NCI-H1694 (cell line): ENCODE results near the gene PNPO.

Experiments
- DNase-seq: peaks from one replicate; lab custom pipeline; 2025; lab: John Stamatoyannopoulos, UW

PNPO gene

DNA sequence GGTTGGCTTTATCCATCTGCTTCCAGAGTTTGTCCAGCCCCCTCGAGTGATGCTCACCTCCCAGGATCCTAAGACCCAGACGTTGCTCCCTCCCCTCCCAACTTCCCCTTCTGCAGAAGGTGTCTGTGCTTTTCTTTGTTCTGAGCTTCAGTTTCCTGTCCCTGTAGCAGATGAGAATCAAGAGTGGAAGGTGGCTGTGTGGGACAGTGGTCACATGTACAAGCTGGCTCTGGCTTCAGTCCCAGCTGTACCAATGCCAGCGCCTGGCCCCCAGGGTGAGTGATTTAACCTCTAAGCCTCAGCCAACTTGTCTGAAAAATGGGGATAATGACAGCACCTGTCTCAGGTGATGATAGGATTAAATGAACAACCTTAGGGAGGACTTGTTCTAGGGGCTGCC, 8.6 kb downstream of the PNPO start:
- no peak for DNase-seq

DNA sequence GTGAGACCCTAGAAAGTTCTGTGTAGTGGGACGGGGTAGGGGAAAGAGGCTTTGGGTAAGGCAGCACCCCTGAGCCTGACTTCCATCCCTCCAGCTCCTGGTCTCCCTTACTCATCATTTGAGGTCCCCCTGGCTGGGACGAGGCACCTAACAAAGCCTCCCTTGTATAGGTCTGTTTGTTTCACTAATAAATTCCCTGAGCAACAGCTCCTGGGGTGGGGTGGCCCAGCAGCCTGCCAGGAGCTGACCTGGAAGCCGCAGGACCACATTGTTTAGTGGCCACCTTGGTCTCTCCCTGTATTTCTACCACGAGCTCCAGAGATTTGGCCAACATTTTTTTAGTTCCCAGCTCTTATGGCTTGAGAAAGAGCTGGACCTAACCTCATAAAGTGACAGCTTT, 9.1 kb downstream of the PNPO start:
- DNase-seq = no peak

DNA sequence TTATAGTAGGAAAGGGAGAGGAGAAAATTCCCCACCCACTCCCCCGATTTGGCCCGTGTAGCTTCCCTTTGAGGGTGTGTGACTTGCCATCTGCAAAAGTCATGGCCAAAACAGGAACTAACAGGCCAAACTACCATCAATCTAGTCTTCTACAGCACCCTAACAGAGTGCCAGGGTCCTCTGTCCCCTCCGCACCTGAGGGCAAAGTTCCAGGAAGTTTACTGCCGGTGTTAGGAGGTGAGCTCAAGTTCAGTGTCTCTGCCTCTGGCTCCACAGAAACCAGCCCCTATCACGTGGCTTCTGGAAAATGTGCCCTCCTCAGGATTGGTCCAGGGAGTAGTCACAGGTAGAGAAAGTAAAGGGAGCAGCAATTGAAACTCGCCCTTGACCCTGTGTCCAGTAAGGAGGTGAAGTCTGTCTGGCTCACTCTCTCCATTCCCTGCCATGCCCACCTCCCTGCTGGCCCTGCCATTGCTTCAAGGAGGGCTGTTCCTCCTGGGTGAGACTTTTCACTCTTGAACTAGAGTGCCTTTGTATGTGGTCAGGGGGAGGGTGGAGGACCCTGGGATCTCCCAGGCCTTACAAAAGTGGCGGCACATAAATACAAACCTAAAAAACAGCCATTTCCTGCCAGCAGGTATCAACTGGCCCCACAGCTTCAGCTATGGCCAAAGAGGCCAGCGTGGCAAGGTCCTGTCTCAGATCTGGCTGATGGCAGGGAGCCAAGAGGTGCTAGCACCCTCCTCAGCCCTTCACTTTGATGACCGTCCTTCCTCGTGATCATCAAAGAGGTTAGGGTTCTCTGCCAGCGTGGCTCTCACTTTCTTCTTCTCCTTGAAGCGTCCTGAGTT, 11.0 kb downstream of the PNPO start:
- no peak for DNase-seq

DNA sequence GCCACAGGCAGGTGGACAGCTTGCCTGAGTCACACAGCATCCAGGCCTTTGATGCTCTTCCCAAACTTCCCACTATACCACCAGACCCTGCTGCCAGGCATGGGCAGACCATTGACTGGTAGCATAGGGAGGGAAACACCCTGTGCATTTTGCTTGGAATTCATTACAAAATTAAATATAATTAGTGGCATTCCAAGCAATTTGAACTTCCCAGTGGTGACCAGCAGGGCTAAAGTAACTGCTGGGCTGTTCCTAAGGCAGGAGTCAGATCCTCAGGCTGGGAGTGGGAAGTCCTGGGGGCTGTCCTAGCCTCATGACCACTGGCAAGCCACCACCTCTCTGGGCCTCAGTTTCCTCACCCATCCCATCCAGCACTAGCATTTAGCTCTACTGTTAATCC, 12.5 kb downstream of the PNPO start:
- DNase-seq = no peak

DNA sequence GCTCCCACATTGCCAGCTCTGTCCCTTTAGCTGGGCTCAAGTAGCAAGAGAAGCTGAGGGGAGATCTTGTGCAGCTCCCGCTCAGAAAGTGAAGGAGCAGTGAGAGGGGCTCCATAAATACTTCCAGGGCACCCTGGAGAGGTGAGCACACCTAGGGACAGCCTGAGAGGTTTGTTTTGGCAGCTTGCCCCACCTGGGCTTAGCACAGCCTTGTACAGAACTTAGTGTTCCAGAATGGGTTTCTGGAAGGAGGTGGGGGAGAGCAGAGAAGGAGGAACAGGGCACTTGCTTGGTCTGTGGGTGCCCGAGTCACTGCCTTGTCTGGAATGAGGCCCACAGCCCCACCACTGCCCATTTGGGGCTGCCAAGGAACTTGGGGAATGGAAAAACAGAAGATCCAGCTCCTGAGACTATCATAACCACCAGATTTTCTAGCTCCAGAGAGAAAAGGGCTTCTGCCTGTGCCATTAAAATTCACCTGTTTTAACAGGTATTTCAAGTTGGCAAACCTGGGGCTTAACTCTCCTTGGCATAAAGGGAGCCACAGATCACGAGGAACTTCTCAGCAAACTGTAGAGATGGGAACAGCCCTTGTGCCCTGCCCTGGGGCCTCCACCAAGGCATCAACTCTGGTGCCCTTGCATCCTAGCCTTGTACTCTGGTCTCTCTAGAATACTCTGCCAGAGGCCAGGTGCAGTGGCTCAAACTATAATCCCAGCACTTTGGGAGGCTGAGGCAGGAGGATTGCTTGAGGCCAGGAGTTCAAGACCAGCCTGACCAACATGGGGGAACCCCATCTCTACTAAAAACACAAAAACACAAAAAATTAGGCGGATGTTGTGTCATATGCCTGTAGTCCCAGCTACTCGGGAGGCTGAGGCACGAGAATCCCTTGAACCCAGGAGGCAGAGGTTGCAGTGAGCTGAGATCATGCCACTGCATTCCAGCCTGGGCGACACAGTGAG, 14.4 kb downstream of the PNPO start:
- no peak for DNase-seq

DNA sequence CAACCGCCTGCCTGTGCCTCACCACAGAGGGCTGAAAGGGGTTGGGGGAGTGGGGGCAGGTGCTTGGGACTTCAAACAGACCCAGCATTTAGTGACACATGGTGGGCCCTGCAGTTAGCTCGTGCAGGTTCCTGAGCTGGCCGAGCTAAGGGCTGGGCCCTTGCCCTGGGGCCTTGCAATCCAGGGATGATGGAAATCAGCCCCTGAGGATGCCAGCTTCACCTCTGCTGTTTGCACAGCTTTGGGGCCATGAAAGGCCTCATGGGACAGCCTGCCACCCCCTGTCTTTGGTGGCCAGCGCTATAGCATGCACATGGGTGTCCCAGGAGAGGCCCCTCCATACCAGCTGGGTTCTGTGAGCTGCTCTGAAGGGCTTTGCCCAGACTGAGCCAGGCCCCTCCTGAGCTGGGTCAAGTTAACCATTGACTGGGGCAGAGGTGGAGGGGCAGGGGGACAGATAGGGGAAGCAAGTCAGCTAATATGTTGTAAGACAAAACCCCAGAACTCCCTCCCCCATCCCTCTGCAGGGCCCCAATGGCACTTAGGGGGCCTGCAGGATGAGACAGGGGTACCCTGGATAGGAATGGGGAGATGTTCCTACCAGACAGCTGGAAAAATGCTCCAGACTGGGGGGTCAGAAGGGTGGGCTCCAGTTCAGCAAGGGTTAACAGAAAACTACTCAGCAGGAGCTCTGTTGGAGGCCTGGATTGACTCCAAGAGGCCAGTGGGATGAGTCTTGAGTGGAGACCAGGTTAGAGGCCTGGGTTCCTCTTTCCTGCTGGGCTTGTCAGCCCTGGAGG, 15.6 kb downstream of the PNPO start:
- DNase-seq = no peak

DNA sequence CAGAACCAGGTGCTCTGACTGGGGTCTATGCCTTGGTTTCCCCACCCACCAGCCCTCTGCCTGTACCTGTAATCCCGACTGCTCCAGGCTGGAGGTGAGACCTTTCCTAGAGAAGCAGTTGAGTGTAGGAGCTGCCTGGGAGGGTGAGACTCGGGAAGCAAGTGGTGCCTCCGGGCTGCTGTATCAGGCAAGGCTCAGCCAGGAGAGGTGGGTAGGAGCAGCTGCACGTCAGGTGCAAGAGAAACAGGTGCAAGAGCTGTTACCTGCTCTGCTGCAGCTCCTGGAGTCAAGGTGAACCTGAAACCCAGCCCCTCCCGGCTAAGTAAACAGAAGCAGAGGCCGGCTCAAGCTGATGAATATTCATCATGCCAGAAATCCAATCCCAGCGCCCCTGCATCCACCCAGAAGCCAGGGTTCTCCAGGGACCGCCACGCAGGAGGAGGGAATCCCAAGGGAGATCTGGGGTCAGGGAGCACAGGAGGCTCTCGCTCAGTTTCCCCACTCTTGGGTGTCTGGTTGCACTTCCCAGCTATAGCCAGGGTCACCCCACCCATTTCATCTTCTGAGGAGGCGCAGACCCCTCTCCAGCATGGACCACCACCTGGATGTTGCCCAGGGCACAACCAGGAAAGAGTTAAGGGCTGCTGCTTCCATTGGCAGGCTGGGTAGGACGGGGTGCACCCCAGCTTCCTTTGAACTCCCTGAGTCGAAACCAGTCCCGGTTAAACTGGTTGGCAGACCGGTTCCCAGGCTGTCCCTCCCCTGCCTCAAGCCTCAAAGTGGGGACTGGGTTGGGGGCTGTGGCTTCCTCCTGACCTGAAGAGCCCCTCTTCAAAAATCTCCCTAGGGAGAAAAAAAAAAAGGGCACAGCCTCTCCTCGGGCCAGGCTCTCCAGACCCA, 16.5 kb downstream of the PNPO start, which contains the start of gene PRR15L:
PRR15L (minus strand) TSS at position 293 of the 900 bp plus-strand sequence. CDS start 4,649 bp downstream, outside the sequence.
- no peak for DNase-seq

DNA sequence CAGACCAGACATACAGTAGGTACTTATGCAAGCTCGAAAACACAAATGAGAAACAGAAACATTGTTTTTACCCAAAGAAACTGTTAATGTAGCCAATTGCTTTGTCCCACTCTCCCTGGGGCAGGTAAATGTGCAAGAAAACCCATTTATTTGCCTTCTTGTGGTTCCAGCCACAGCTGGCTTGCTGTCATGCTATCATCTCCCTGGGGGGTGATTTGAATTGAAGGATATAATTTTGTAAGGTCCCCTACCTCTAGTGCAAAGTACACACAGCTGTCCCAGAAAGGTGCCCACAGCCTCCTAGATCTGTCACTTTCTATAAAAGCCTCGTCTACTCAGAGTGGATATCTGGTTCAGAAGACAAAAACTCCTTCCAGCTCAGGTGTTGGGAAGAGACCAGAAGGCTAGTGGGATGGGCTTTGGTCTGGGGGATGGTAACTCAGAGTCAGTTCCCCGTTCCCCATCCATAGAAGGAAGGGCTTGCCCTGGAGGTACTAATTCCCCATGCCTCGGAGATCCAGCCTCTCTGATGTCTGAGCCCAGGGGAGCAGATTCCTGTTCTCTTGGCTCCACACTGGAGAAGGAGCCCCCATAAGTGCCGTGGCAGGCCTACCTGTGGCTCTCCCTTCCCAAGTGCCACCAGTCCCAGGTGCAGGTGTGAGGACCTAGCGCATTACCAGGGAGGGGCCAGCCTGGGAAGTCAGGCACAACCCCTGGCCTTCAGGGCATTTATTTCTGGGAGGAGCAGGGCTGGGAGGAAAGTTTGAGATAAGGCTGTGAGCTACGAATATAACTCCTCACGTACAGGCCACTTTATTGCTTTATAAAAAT, 18.7 kb downstream of the PNPO start:
- DNase-seq = no peak

DNA sequence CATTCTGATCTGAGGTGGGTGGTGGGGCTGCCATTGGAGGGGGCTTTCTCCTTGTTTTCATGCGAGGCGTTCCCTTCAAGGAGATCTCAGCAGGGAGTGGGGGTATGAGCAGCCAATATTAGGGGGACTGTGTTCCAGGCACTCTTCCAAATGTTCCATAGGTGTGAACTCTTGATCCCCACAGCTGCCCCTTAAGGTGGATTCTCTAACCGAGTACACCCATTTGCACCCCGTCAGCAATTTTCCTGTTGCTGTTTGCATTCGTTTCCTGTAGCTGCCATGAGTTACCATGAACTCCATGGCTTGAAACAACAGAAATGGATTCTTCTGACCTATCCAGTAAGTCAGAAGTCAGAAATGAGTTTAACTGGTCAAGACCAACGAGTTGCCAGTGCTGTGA, 20.0 kb downstream of the PNPO start:
- no peak for DNase-seq

DNA sequence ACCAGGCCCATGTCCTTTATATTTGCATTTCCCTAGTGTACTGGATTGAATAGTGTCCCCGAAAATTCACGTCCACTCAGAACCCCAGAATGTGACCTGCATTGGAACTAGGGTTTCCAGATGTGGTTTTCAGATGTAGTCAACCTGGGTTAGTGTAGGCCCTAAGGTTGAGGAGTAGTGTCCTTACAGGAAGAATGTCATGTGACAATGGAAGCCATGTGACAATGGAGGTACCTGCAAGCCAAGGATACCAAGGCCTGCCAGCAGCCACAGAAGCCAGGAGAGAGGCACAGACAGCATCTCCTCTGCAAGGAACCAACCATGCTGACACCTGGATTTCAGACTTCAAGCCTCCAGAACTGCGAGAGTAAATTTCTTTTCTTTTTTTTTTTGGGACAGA, 21.5 kb downstream of the PNPO start:
- no peak for DNase-seq

DNA sequence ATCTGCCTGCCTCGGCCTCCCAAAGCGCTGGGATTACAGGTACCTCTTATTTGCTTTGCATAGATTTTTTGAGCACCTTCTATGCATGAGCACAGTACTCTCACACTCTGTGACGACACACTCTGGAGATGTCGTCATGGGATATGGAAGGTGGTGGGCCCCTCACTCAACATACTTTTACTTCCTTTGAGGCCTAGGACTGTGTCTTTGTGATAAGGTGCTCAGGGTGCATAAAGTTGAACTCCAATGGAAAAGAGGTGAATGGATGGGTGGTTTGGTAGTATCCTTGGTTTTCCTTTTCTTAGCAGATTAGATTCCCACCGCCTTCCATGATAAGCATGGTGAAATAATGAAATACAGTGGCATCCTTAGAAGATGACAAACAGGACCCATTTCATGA, 23.5 kb downstream of the PNPO start:
- DNase-seq = no peak

DNA sequence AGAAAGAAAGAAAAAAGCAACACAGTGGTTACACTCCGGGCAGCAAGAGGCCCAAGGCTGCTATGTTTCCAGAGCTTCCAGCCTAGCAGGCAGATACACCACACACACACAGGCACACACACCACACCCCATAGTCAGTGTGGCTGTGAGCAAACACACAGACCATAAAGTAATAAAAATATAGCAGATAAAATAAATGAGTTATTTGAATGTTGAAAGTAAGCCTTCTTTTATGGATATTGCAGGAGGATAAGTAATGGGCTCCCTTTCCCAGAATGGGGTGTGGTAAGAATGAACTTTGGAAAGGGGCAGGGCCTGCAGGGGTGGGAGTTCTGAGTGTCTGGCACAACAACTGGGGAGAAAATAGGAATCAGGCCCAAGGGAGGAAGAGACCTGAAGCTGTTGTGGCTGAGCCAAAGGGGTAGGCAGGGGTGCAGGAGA, 24.7 kb downstream of the PNPO start:
- no peak for DNase-seq

DNA sequence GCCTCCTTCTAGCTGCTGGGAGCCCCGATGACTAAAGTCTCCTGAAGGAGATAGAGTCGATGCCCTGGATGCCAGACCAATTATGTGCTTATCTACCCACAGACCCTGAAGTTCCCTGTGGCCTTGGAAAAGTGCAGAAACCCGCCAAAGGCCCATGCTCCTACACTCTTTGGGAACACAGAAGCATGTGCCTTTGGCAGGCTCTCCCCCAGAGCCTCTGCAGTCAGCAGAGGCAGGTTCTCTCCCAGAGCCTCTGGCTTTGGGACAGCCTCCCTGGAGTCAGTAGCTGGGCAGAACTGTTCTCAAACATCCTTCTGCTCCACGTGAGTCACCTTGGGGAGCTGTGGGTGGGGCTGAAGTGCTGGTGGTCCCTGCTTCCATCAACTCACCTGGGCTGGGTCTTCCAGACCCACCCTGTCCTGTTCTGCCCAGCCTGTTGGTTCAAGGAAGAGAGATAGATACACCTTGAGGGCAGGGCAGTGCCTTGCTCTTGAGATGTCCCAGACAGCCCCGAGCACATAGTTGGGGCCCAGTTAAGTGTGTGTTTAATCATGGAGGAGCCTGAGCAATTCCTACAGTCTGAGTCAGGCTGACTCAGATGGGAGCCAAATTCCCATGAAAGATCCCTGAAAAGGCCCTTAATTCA, 26.4 kb downstream of the PNPO start:
- DNase-seq = no peak

DNA sequence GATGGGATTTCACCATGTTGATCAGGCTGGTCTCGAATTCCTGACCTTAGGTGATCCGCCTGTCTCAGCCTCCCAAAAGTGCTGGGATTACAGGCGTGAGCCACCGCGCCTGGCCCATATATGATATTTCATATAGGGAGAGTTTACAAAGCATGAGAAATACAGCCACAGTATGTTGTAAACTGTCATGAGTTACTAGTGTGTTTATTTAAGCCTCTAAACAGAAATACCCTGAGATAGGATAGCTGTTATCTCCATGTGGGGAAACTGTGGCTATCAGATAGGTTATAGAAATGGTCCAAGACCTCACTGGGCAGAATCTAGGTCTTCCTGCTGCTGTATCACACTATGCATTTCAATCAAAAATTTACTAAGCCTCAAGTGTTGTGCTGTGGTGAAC, 27.5 kb downstream of the PNPO start:
- DNase-seq = no peak

DNA sequence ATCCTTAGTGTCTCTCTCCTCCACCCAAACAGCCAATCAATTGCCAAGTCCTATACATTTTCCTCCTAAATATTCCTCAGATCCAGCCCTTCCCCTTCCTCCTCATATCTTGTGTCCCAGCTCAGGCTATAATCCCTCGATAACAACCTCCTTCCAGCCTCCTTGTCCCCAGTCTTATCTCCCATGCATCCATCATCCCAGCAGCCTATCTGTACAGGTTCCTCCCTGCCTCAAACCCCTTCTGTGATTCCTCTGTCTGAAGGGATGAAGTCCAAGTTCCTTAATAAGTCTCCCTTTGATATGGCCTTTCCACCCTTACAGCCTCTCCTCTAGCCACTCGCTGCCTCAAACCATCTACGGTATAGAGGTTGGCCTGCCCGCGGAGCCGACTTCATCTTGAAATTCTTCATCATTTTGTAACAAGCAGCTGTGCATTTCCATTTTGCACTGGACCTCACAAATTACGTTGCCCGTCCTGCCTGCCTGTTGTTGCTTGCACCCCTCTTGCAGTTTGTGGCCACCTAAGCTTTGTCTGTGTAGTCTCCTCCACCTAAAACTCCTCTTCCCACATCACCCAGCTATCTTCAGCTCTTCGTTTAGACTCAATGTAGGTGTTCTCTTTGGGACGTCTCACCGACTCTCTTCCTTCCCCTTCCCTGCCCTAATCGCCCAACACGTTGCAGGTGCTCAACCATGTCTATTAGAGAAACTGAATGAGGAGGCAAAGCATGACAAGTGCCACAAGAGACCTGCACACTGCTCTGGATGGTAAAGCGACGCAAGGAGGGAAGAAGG, 28.8 kb downstream of the PNPO start:
- no peak for DNase-seq

DNA sequence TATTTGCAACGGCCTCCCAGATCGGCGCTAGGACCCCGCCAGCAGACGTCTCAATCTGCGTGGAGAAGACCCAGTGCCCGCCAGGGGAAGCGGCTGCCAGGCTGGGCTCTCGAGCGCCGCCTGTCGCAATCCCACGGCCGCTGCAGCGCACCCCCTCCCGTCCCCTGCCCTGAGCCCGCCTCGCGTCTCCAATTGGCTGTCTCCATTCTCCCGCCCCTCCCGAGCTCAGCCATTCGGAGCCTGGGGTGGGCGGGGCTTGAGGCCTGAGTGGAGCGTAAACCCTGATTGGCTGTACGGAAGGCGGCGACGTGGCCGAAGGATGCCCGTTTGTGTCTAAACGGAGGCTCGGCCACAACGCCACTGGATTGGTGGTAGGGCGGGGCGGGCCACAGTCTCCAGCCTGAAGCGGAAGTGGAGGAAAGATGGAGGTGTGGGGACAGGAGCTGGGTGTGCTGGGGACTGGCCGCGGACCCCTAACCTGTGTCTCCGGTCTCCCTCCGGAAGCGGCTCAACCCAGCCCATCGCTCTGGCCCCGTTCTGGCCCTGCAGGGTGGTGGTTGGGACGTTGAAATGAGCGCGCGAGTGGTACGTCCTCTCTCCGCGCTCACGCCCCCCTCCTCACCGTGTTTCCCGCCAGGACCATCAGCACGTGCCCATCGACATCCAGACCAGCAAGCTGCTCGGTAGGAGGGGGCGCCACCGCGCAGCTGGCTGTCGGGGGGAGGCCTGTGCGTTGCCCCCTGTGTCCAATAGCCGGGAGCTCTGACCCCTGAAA, 29.5 kb downstream of the PNPO start, which contains the start of gene CDK5RAP3:
CDK5RAP3 (plus strand) TSS at position 389 of the 775 bp plus-strand sequence; CDS start at position 423, 34 bp downstream.
- peak; percentile 96 for DNase-seq

DNA sequence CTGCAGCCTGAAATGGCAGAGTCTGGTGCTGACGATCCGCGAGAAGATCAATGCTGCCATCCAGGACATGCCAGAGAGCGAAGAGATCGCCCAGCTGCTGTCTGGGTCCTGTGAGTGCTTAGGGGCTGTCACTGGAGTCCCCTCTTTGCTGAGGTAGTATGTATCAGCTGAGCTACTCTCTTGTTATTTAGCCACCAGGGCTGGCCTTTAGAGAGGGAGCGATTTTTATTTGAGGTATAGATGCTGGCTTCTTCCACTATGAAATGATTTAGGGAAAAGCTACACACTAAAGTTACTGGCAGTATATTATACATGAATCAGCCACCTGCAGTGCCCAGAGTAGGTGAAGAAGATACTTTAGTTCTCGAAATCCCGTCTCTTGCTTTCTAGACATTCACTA, 32.2 kb downstream of the PNPO start:
- DNase-seq = no peak
